SK-N-SH (cell line): ENCODE results near the gene CTSO.

Source experiments
- EP300 ChIP-seq, 2 experiments: IDR thresholded peaks; 2 replicates each; pipeline versions ENCODE4 v1.4.0 to v1.6.1; 2012; ENCODE audit warnings: borderline replicate concordance in 1 of 2, low read depth in 1 of 2, low read length in 1 of 2
- FOSL2 ChIP-seq: IDR thresholded peaks from 2 replicates; pipeline ENCODE4 v1.4.0; 2012; ENCODE audit warnings: low read depth, mild to moderate bottlenecking, moderate library complexity, borderline replicate concordance
- GABPA ChIP-seq: IDR thresholded peaks from 2 replicates; pipeline ENCODE4 v1.4.0; 2012; ENCODE audit warnings: low read depth, mild to moderate bottlenecking
- GATA2 ChIP-seq: sonication (generic); formaldehyde crosslinking; IDR thresholded peaks from 2 replicates; pipeline ENCODE4 v1.5.0; 2020; ENCODE audit warnings: mild to moderate bottlenecking, missing genetic modification reagents
- MEF2A ChIP-seq: IDR thresholded peaks from 2 replicates; pipeline ENCODE4 v1.4.0; 2012; ENCODE audit warnings: low read depth, borderline replicate concordance
- POLR2AphosphoS5 ChIP-seq: IDR thresholded peaks from 2 replicates; pipeline ENCODE4 v1.6.1; 2012; ENCODE audit warnings: low read depth, low read length
- TCF12 ChIP-seq: IDR thresholded peaks from 2 replicates; pipeline ENCODE4 v1.4.0; 2012
- TEAD4 ChIP-seq: IDR thresholded peaks from 2 replicates; pipeline ENCODE4 v1.4.0; 2012; ENCODE audit warnings: mild to moderate bottlenecking, borderline replicate concordance; ENCODE audit not compliant: insufficient read depth
- TF ChIP-seq, protein P1 (sequence below): fragments of 200-600 bp; sonication (generic); IDR thresholded peaks from 2 replicates; pipeline ENCODE4 v1.6.1; 2017; ENCODE audit warnings: antibody characterized with exemption, mild to moderate bottlenecking, moderate library complexity
- TF ChIP-seq, protein P2 (sequence below): IDR thresholded peaks from 2 replicates; pipeline ENCODE4 v1.4.0; 2012; ENCODE audit warnings: low read depth, borderline replicate concordance

DNA sequence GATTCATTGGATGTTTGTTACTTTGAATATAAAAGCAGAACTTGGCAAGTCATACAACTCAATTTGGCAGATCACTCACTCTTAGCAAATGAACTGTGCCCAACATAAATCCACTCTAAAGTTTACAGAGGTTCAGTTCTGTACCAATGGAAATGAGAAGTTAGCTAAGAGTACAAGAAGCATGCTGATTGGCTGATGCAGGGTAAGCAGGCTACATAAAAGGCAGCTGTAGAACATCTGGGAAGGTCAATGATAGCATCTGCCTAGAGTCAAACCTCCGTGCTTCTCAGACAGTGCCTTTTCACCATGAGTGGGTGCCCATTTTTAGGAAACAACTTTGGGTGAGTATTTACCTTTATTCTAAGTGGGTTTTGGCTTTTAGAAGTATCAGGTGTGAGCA is 50.2 kb downstream of the CTSO start, which contains the start of gene TDO2:
- TF ChIP-seq, protein P1, sequence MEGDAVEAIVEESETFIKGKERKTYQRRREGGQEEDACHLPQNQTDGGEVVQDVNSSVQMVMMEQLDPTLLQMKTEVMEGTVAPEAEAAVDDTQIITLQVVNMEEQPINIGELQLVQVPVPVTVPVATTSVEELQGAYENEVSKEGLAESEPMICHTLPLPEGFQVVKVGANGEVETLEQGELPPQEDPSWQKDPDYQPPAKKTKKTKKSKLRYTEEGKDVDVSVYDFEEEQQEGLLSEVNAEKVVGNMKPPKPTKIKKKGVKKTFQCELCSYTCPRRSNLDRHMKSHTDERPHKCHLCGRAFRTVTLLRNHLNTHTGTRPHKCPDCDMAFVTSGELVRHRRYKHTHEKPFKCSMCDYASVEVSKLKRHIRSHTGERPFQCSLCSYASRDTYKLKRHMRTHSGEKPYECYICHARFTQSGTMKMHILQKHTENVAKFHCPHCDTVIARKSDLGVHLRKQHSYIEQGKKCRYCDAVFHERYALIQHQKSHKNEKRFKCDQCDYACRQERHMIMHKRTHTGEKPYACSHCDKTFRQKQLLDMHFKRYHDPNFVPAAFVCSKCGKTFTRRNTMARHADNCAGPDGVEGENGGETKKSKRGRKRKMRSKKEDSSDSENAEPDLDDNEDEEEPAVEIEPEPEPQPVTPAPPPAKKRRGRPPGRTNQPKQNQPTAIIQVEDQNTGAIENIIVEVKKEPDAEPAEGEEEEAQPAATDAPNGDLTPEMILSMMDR: no peak
- TF ChIP-seq TCF12 (no peak), POLR2AphosphoS5 (no peak), GABPA (no peak), GATA2 (CRISPR knock-in tag) (no peak), TEAD4 (no peak), FOSL2 (no peak), MEF2A (no peak), EP300 (IDR thresholded peaks at IDR 0.05; ENCODE audit: borderline replicate concordance in 1 of 2, low read depth in 1 of 2, low read length in 1 of 2) (no peak)
- TF ChIP-seq, protein P2, sequence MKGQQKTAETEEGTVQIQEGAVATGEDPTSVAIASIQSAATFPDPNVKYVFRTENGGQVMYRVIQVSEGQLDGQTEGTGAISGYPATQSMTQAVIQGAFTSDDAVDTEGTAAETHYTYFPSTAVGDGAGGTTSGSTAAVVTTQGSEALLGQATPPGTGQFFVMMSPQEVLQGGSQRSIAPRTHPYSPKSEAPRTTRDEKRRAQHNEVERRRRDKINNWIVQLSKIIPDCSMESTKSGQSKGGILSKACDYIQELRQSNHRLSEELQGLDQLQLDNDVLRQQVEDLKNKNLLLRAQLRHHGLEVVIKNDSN: no peak
